SK-N-SH (cell line): ENCODE measurements around the gene ASF1B. TPM values are rescaled to one million over a fixed set of nuclear protein-coding genes. Genes with fewer than 3 reads are reported as not detected.

Experiments
- CTCF ChIA-PET: fragments of 300-600, 350-600 bp; formaldehyde crosslinking; extraction: SDS; loops from one replicate; lab custom pipeline; 2021; lab: Yijun Ruan, JAX
- POLR2A ChIA-PET: fragments of 350-600 bp; sonication (Branson Sonifier 250); formaldehyde crosslinking; extraction: SDS; loops from one replicate; lab custom pipeline; 2020; ENCODE audit warnings: antibody characterized with exemption, inconsistent platforms; lab: Yijun Ruan, JAX
- DNase-seq: peaks from one replicate; pipeline ENCODE4 v3.0.0; 2012
- H2AFZ ChIP-seq: fragments of 200-600 bp; sonication (generic); 2 replicates; pipeline ENCODE4 v1.8.1; 2016; ENCODE audit warnings: antibody characterized with exemption, mild to moderate bottlenecking, low read depth
- H3F3A ChIP-seq: fragments of 200-600 bp; sonication (generic); replicated peaks from 2 replicates; pipeline ENCODE3; 2016; ENCODE audit warnings: antibody characterized with exemption, mild to moderate bottlenecking; ENCODE audit not compliant: insufficient read depth
- H3K27ac ChIP-seq, 2 experiments: fragments of 200-500 bp in 1 of 2; fragments of 200-600 bp in 1 of 2; sonication (Bioruptor generic) in 1 of 2; sonication (generic), shearing (Covaris generic) in 1 of 2; 2 replicates each; pipeline versions ENCODE4 v1.5.1 to v1.6.1; 2014 to 2016; ENCODE audit warnings: low read depth in 2 of 2, inconsistent platforms in 1 of 2, low read length in 1 of 2, mild to moderate bottlenecking in 1 of 2, mixed read lengths in 1 of 2
- H3K27me3 ChIP-seq: fragments of 200-600 bp; sonication (generic), shearing (Covaris generic); 2 replicates; pipeline ENCODE4 v1.6.1; 2016; ENCODE audit warnings: mixed run types; ENCODE audit not compliant: insufficient read depth
- H3K36me3 ChIP-seq, 2 experiments: fragments of 200-500 bp in 1 of 2; fragments of 200-600 bp in 1 of 2; sonication (Bioruptor generic) in 1 of 2; sonication (generic) in 1 of 2; replicated peaks in 1 of 2; 2 replicates each; pipeline versions ENCODE3 to v1.5.1; 2014 to 2016; ENCODE audit warnings: low read length in 1 of 2, mild to moderate bottlenecking in 1 of 2; ENCODE audit not compliant: insufficient read depth in 2 of 2, control insufficient read depth in 1 of 2
- H3K4me1 ChIP-seq, 2 experiments: fragments of 200-500 bp in 1 of 2; fragments of 200-600 bp in 1 of 2; sonication (Bioruptor generic) in 1 of 2; sonication (generic), shearing (Covaris generic) in 1 of 2; 2 replicates each; pipeline versions ENCODE4 v1.5.1 to v1.6.1; 2014 to 2016; ENCODE audit warnings: low read depth in 1 of 2, low read length in 1 of 2, mixed run types in 1 of 2; ENCODE audit not compliant: insufficient read depth in 2 of 2, control insufficient read depth in 1 of 2
- H3K4me2 ChIP-seq: fragments of 200-600 bp; sonication (generic), shearing (Covaris generic); 2 replicates; pipeline ENCODE4 v1.6.1; 2017; ENCODE audit warnings: mixed run types
- H3K4me3 ChIP-seq, 2 experiments: fragments of 200-500 bp in 1 of 2; fragments of 200-600 bp in 1 of 2; sonication (Bioruptor generic) in 1 of 2; sonication (generic), shearing (Covaris generic) in 1 of 2; 2 replicates each; pipeline versions ENCODE4 v1.5.1 to v1.8.1; 2014 to 2016; ENCODE audit warnings: low read depth in 2 of 2, inconsistent platforms in 1 of 2, low read length in 1 of 2, mild to moderate bottlenecking in 1 of 2, mixed read lengths in 1 of 2, moderate library complexity in 1 of 2
- H3K79me2 ChIP-seq: fragments of 200-600 bp; sonication (generic); 2 replicates; pipeline ENCODE4 v1.8.1; 2017; ENCODE audit warnings: mild to moderate bottlenecking; ENCODE audit not compliant: insufficient read depth
- H3K9ac ChIP-seq: fragments of 200-600 bp; sonication (generic); 2 replicates; pipeline ENCODE4 v1.6.1; 2017; ENCODE audit warnings: mixed run types
- H3K9me2 ChIP-seq: fragments of 200-600 bp; sonication (generic); 2 replicates; pipeline ENCODE4 v1.6.1; 2017; ENCODE audit warnings: mixed run types
- H3K9me3 ChIP-seq: fragments of 200-600 bp; sonication (generic); 2 replicates; pipeline ENCODE4 v1.6.1; 2017; ENCODE audit warnings: mixed run types, mild to moderate bottlenecking, moderate library complexity
- H4K20me1 ChIP-seq: fragments of 200-600 bp; sonication (generic); 2 replicates; pipeline ENCODE4 v1.6.1; 2017; ENCODE audit warnings: mild to moderate bottlenecking, mixed run types; ENCODE audit not compliant: insufficient read depth
- CHD2 ChIP-seq: fragments of 150-350 bp; IDR thresholded peaks from 2 replicates; pipeline ENCODE4 v1.6.1; 2018; ENCODE audit warnings: low read length; ENCODE audit not compliant: partially characterized antibody
- EZH2phosphoT487 ChIP-seq: fragments of 200-600 bp; sonication (generic); IDR thresholded peaks from 2 replicates; pipeline ENCODE4 v1.6.1; 2017; ENCODE audit warnings: low read depth, mixed run types, mild to moderate bottlenecking, antibody characterized with exemption, moderate library complexity, borderline replicate concordance
- FOXJ3 ChIP-seq: sonication (generic); formaldehyde crosslinking; IDR thresholded peaks from 2 replicates; pipeline ENCODE4 v1.5.1; 2020; ENCODE audit warnings: mild to moderate bottlenecking, missing genetic modification reagents
- FOXM1 ChIP-seq: IDR thresholded peaks from 2 replicates; pipeline ENCODE4 v1.4.0; 2012; ENCODE audit warnings: low read depth, mild to moderate bottlenecking
- GATA2 ChIP-seq: sonication (generic); formaldehyde crosslinking; IDR thresholded peaks from 2 replicates; pipeline ENCODE4 v1.5.0; 2020; ENCODE audit warnings: mild to moderate bottlenecking, missing genetic modification reagents
- IRF3 ChIP-seq: fragments of 150-350 bp; IDR thresholded peaks from 2 replicates; pipeline ENCODE4 v1.6.1; 2016; ENCODE audit warnings: mild to moderate bottlenecking, low read depth, low read length
- JUND ChIP-seq: IDR thresholded peaks from 2 replicates; pipeline ENCODE4 v1.4.0; 2012
- MAX ChIP-seq: IDR thresholded peaks from 2 replicates; pipeline ENCODE4 v1.4.0; 2012; ENCODE audit warnings: low read depth
- MEF2A ChIP-seq: IDR thresholded peaks from 2 replicates; pipeline ENCODE4 v1.4.0; 2012; ENCODE audit warnings: low read depth, borderline replicate concordance
- NFIC ChIP-seq: IDR thresholded peaks from 2 replicates; pipeline ENCODE4 v1.4.0; 2012; ENCODE audit warnings: borderline replicate concordance
- NRF1 ChIP-seq: IDR thresholded peaks from 2 replicates; pipeline ENCODE4 v1.6.1; 2012; ENCODE audit warnings: low read depth, mild to moderate bottlenecking, low read length
- POLR2AphosphoS5 ChIP-seq: IDR thresholded peaks from 2 replicates; pipeline ENCODE4 v1.6.1; 2012; ENCODE audit warnings: low read depth, low read length
- REST ChIP-seq: IDR thresholded peaks from 2 replicates; pipeline ENCODE4 v1.6.1; 2012; ENCODE audit warnings: mild to moderate bottlenecking, low read depth, low read length, moderate library complexity
- TEAD4 ChIP-seq: IDR thresholded peaks from 2 replicates; pipeline ENCODE4 v1.4.0; 2012; ENCODE audit warnings: mild to moderate bottlenecking, borderline replicate concordance; ENCODE audit not compliant: insufficient read depth
- ZBTB33 ChIP-seq: IDR thresholded peaks from 2 replicates; pipeline ENCODE4 v1.4.0; 2012; ENCODE audit warnings: low read depth, borderline replicate concordance
- WGBS: methylation state at CpG from one replicate; pipeline ENCODE4 v1.1.6; 2017; ENCODE audit warnings: low lambda C conversion rate; 5-methylcytosine and 5-hydroxymethylcytosine counted together
- polyA plus RNA-seq, 3 experiments: library from polyadenylated mRNA; depleted of rRNA; stranded (reverse); fragments of >200 nt; gene quantifications; 2 replicates each; pipeline ENCODE4 v1.2.3, GENCODE V29; 2012
- TF ChIP-seq, protein P1 (sequence below): fragments of 200-600 bp; sonication (generic); IDR thresholded peaks from 2 replicates; pipeline ENCODE4 v1.6.1; 2017; ENCODE audit warnings: antibody characterized with exemption, mild to moderate bottlenecking, moderate library complexity
- TF ChIP-seq, protein P2 (sequence below): IDR thresholded peaks from 2 replicates; pipeline ENCODE4 v1.4.0; 2012; ENCODE audit warnings: low read depth, borderline replicate concordance
- TF ChIP-seq, protein P3 (sequence below): IDR thresholded peaks from 2 replicates; pipeline ENCODE4; 2012

Gene ASF1B
- polyA plus RNA-seq, 1 of the 3 experiments (the other 2 are of a cell fraction) = 19.0 TPM

- Histone ChIP-seq H2AFZ (no peak overlapping the region), H3F3A (no peaks in the 10 kb centered on the region), H3K27ac (no peak overlapping the region), H3K36me3 (peaks cover 0 to 3% of the 10 kb centered on the region in 2 experiments), H3K9me3 (no peaks in the 10 kb centered on the region), H3K79me2 (no peaks in the 10 kb centered on the region), H3K4me2 (no peak overlapping the region), H3K4me1 (peaks cover 0 to 18% of the 10 kb centered on the region in 2 experiments; a peak in 2 of 4 replicates), H4K20me1 (no peaks in the 10 kb centered on the region), H3K9ac (no peak overlapping the region), H3K4me3 (no peak overlapping the region), H3K9me2 (no peaks in the 10 kb centered on the region), H3K27me3 (no peaks in the 10 kb centered on the region)
- ChIA-PET POLR2A (no interaction called here), CTCF (interaction anchor here (1.0 to 1.4 kb wide), 5 partner anchors 21 to 179 kb away, joined by 3 to 6 read pairs (median 3); no protein-coding TSS in a partner anchor)
- TF ChIP-seq TEAD4 (no peak), ZBTB33 (no peak), REST (no peak), MAX (no peak), NFIC (no peak), GATA2 (no peak), IRF3 (no peak), POLR2AphosphoS5 (no peak), FOXJ3 (CRISPR knock-in tag) (no peak), FOXM1 (no peak), MEF2A (no peak), CHD2 (no peak), JUND (no peak), NRF1 (no peak), EZH2phosphoT487 (no peak)
- TF ChIP-seq, protein P1, sequence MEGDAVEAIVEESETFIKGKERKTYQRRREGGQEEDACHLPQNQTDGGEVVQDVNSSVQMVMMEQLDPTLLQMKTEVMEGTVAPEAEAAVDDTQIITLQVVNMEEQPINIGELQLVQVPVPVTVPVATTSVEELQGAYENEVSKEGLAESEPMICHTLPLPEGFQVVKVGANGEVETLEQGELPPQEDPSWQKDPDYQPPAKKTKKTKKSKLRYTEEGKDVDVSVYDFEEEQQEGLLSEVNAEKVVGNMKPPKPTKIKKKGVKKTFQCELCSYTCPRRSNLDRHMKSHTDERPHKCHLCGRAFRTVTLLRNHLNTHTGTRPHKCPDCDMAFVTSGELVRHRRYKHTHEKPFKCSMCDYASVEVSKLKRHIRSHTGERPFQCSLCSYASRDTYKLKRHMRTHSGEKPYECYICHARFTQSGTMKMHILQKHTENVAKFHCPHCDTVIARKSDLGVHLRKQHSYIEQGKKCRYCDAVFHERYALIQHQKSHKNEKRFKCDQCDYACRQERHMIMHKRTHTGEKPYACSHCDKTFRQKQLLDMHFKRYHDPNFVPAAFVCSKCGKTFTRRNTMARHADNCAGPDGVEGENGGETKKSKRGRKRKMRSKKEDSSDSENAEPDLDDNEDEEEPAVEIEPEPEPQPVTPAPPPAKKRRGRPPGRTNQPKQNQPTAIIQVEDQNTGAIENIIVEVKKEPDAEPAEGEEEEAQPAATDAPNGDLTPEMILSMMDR = no peak
- TF ChIP-seq, protein P2, sequence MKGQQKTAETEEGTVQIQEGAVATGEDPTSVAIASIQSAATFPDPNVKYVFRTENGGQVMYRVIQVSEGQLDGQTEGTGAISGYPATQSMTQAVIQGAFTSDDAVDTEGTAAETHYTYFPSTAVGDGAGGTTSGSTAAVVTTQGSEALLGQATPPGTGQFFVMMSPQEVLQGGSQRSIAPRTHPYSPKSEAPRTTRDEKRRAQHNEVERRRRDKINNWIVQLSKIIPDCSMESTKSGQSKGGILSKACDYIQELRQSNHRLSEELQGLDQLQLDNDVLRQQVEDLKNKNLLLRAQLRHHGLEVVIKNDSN = no peak
- TF ChIP-seq, protein P3, sequence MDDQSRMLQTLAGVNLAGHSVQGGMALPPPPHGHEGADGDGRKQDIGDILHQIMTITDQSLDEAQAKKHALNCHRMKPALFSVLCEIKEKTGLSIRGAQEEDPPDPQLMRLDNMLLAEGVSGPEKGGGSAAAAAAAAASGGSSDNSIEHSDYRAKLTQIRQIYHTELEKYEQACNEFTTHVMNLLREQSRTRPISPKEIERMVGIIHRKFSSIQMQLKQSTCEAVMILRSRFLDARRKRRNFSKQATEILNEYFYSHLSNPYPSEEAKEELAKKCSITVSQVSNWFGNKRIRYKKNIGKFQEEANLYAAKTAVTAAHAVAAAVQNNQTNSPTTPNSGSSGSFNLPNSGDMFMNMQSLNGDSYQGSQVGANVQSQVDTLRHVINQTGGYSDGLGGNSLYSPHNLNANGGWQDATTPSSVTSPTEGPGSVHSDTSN = no peak
- DNase-seq = no peak
- WGBS = 92% methylated on average over 6 of the region's 12 CpGs
Observed at GRCh38 chr19:14168993-14169392, 32.6 kb upstream of the ASF1B start.
